K562 (cell line): Measurements from ENCODE around the gene ROPN1. TPM values are rescaled to one million over a fixed set of nuclear protein-coding genes. Genes with fewer than 3 reads are reported as not detected.

Source experiments
- ATAC-seq: fragments of 200-7000 bp; cut with Tn5 transposase; 3 replicates; pipeline ENCODE4 v1.9.1; 2020; ENCODE audit warnings: moderate library complexity
- BruUV-seq: library from RNA; stranded (reverse); fragments of 400-500 nt; replicated peaks from 2 replicates; lab custom pipeline; 2021; lab: Mats Ljungman, UMichigan
- CTCF ChIA-PET: fragments of 300-600 bp; formaldehyde crosslinking; extraction: SDS; loops from one replicate; lab custom pipeline; 2021; ENCODE audit warnings: low intra/inter-chr PET ratio; lab: Yijun Ruan, JAX
- POLR2A ChIA-PET: fragments of 300-600, 350-650 bp; sonication (Branson Sonifier 250); formaldehyde crosslinking; extraction: SDS; loops from one replicate; lab custom pipeline; 2021; ENCODE audit warnings: antibody characterized with exemption, inconsistent platforms; lab: Yijun Ruan, JAX
- DNase-seq, 4 experiments: peaks; one replicate each; pipeline versions ENCODE4 v3.0.0 to v3.0.0-alpha.2; 2011 to 2018; ENCODE audit warnings: low spot score in 3 of 4, mixed read lengths in 3 of 4; ENCODE audit errors: extremely low read depth in 1 of 4
- FAIRE-seq: peaks from 2 replicates; lab custom pipeline; 2011; peaks lifted over from hg19 to GRCh38; lab: Jason Lieb, UNC
- H2AFZ ChIP-seq: 2 replicates; pipeline ENCODE4 v1.6.0; 2011; ENCODE audit warnings: low read depth, low read length, control low read depth, inconsistent platforms
- H3K27ac ChIP-seq: fragments of 200-600 bp; 3 replicates; pipeline ENCODE4 v1.8.0; 2011; ENCODE audit warnings: low read depth, mild to moderate bottlenecking, control low read depth, inconsistent platforms, low read length, moderate library complexity, mixed read lengths; ENCODE audit errors: extremely low read depth
- H3K27me3 ChIP-seq, 2 experiments: fragments of 300-600 bp in 1 of 2; 2 replicates in 1 of 2; 3 replicates in 1 of 2; pipeline versions ENCODE4 v1.6.0 to v1.8.0; 2011; ENCODE audit warnings: inconsistent platforms in 2 of 2, low read length in 2 of 2, mild to moderate bottlenecking in 1 of 2, mixed read lengths in 1 of 2, moderate library complexity in 1 of 2; ENCODE audit not compliant: control insufficient read depth in 2 of 2, insufficient read depth in 2 of 2
- H3K36me3 ChIP-seq: fragments of 300-600 bp; 3 replicates; pipeline ENCODE4 v1.8.0; 2011; ENCODE audit warnings: mild to moderate bottlenecking, low read length, inconsistent platforms; ENCODE audit not compliant: control insufficient read depth, insufficient read depth
- H3K4me1 ChIP-seq, 2 experiments: fragments of 200-600 bp in 1 of 2; replicated peaks in 1 of 2; 2 replicates in 1 of 2; 3 replicates in 1 of 2; pipeline versions ENCODE4 v1.5.1 to v1.8.0; 2011; ENCODE audit warnings: inconsistent platforms in 2 of 2, low read length in 2 of 2, mild to moderate bottlenecking in 1 of 2, mixed read lengths in 1 of 2, moderate library complexity in 1 of 2; ENCODE audit not compliant: control insufficient read depth in 2 of 2, insufficient read depth in 2 of 2
- H3K4me2 ChIP-seq: 2 replicates; pipeline ENCODE4 v1.6.1; 2011; ENCODE audit warnings: low read length, control low read depth, inconsistent platforms, mixed read lengths; ENCODE audit not compliant: insufficient read depth
- H3K4me3 ChIP-seq: fragments of 200-600 bp; sonication (generic), shearing (Covaris generic); 2 replicates; pipeline ENCODE4 v1.5.1; 2016; ENCODE audit warnings: control low read depth, inconsistent platforms
- H3K79me2 ChIP-seq: fragments of 200-600 bp; 3 replicates; pipeline ENCODE4 v1.8.0; 2011; ENCODE audit warnings: low read length, inconsistent platforms; ENCODE audit not compliant: control insufficient read depth, insufficient read depth
- H3K9ac ChIP-seq, 2 experiments: 2 replicates each; pipeline versions ENCODE4 v1.6.0 to v1.6.1; 2011; ENCODE audit warnings: low read depth in 2 of 2, low read length in 2 of 2, control low read depth in 1 of 2, inconsistent platforms in 1 of 2, mild to moderate bottlenecking in 1 of 2, mixed read lengths in 1 of 2; ENCODE audit not compliant: insufficient read depth in 1 of 2
- H3K9me1 ChIP-seq: one replicate; pipeline ENCODE4 v1.6.0; 2011; ENCODE audit warnings: inconsistent platforms, mild to moderate bottlenecking, low read length, moderate library complexity; ENCODE audit not compliant: control insufficient read depth, insufficient read depth
- H3K9me3 ChIP-seq: replicated peaks from 2 replicates; pipeline ENCODE4 v1.5.1; 2011; ENCODE audit warnings: low read depth, low read length, inconsistent platforms; ENCODE audit not compliant: control insufficient read depth, insufficient read depth
- H4K20me1 ChIP-seq: replicated peaks from 2 replicates; pipeline ENCODE4 v1.6.1; 2011; ENCODE audit warnings: low read length, inconsistent platforms, mixed read lengths; ENCODE audit not compliant: control insufficient read depth, insufficient read depth
- BHLHE40 ChIP-seq: IDR thresholded peaks from 2 replicates; pipeline ENCODE4 v1.6.1; 2011; ENCODE audit warnings: low read length, improper control_type of control experiment
- CCNT2 ChIP-seq: IDR thresholded peaks from 2 replicates; pipeline ENCODE4 v1.6.1; 2011; ENCODE audit warnings: borderline replicate concordance, low read depth, mild to moderate bottlenecking, moderate library complexity, mixed read lengths, low read length; ENCODE audit not compliant: insufficient read length; ENCODE audit errors: extremely low read depth
- EP300 ChIP-seq: IDR thresholded peaks from 2 replicates; pipeline ENCODE4 v1.6.1; 2012; ENCODE audit warnings: low read length, improper control_type of control experiment
- MTF1 ChIP-seq: fragments of 250-450 bp; sonication (Bioruptor Pico); IDR thresholded peaks from 2 replicates; pipeline ENCODE4 v1.9.0; 2021; ENCODE audit warnings: moderate library complexity, mild to moderate bottlenecking, inconsistent platforms, borderline replicate concordance
- NCOR1 ChIP-seq: fragments of 450-650 bp; IDR thresholded peaks from 2 replicates; pipeline ENCODE4 v1.6.1; 2016; ENCODE audit warnings: mild to moderate bottlenecking, moderate library complexity
- NFIX ChIP-seq: fragments of 250-450 bp; sonication (Bioruptor Pico); IDR thresholded peaks from 2 replicates; pipeline ENCODE4 v1.4.0; 2020; ENCODE audit warnings: low read depth, mild to moderate bottlenecking, moderate library complexity
- NRF1 ChIP-seq, 2 experiments: fragments of 450-650 bp; IDR thresholded peaks in 1 of 2; conservative IDR thresholded peaks in 1 of 2; 2 replicates each; pipeline ENCODE4 v1.6.1; 2014; ENCODE audit warnings: mild to moderate bottlenecking in 2 of 2
- POU5F1 ChIP-seq: fragments of 150-350 bp; IDR thresholded peaks from 2 replicates; pipeline ENCODE4 v1.6.1; 2014; ENCODE audit warnings: borderline replicate concordance, low read length, low read depth, mild to moderate bottlenecking; ENCODE audit not compliant: partially characterized antibody
- SLC30A9 ChIP-seq: fragments of 250-450 bp; sonication (Bioruptor Pico); IDR thresholded peaks from 2 replicates; pipeline ENCODE4 v1.8.0; 2022; ENCODE audit warnings: mild to moderate bottlenecking, moderate library complexity
- TRIM24 ChIP-seq, 2 experiments: fragments of 450-650 bp; IDR thresholded peaks; 2 replicates each; pipeline ENCODE4 v1.6.1; 2016
- WGBS: fragments of 100-300 bp; shearing (Covaris generic); methylation state at CpG from one replicate; pipeline ENCODE4 v1.1.6; 2016; ENCODE audit warnings: low coverage, mixed read lengths; ENCODE audit not compliant: insufficient coverage; ENCODE audit errors: missing lambda C conversion rate; 5-methylcytosine and 5-hydroxymethylcytosine counted together
- in situ Hi-C: fragments of 300-500 bp; cut with MboI; formaldehyde crosslinking; loops from 4 replicates; pipeline ENCODE4 v1.15.0; 2018; ENCODE audit warnings: inconsistent platforms, mixed read lengths
- intact Hi-C: fragments of 100-400 bp; cut with micrococcal nuclease; formaldehyde crosslinking; loops from 2 replicates; pipeline ENCODE4 v1.14.2; 2022
- polyA plus RNA-seq, 8 experiments: library from polyadenylated mRNA; depleted of rRNA in 4 of 8; stranded (reverse) in 5 of 8; unstranded in 3 of 8; fragments of >200 nt; fragmentation: Nextera tagmentation in 2 of 8; fragmentation: Illumina TruSeq in 1 of 8; extraction: Ambion mirVana in 2 of 8; extraction: Trizol in 1 of 8; gene quantifications; 2 replicates each; pipeline versions ENCODE4 v1.2.1 to v1.2.3, GENCODE V29; 2011 to 2014; ENCODE audit warnings: inconsistent platforms in 1 of 8, missing spikeins in 1 of 8
- total RNA-seq, 7 experiments: library from RNA; depleted of rRNA in 6 of 7; stranded (reverse); fragments of >200 nt in 6 of 7; fragmentation: Illumina TruSeq in 2 of 7; extraction: Trizol in 2 of 7; gene quantifications; 2 replicates each; pipeline versions ENCODE4 v1.2.1 to v1.2.3, GENCODE V29; 2011 to 2021; ENCODE audit warnings: low replicate concordance in 1 of 7

The ROPN1 gene
- total and polyA plus RNA-seq, 9 of the 15 experiments (the other 6 are each of a cell fraction or from before 2014, with no cell fraction given): not detected

DNA sequence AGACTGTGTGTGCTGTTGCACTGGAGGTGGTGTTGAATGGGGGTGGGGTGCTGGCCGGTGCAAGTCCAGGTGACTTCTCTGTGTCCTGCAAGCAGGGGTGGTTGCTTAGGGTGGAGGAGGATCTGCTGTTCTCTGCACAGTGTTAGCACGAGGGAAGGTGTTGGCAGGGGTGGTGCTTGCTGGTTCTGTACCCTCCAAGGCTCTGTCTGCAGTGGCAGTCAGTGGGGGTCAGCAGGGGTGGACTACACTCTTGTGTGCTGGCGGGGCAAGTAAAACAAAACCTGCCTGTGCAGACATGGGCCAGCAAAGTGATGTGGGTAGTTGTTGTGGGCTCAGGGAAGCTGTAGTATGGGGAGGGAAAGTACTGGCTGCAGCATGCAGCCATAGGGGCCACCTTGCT, 5.5 kb downstream of the ROPN1 start:
- FAIRE-seq (no peak), DNase-seq (peak in 1 of 4 experiments; percentile 5), ATAC-seq (no peak)
- H3K9me3 ChIP-seq: no peaks in the 10 kb centered on the region
- H3K36me3 ChIP-seq: no peaks in the 10 kb centered on the region
- ChIA-PET CTCF (no interaction called here), POLR2A (no interaction called here)
- WGBS: 9% methylated on average over 2 of the region's 3 CpGs
- H2AFZ ChIP-seq: no peak overlapping the region
- intact Hi-C loops (no loop called here), in situ Hi-C loops (no loop called here)
- no TSS peak for BruUV-seq
- H3K4me3 ChIP-seq: no peak overlapping the region
- no peaks in the 10 kb centered on the region; a peak in 1 of 5 replicates for H3K27me3 ChIP-seq
- no peaks in the 10 kb centered on the region for H4K20me1 ChIP-seq
- no peaks in the 10 kb centered on the region for H3K79me2 ChIP-seq
- no peaks in the 10 kb centered on the region for H3K9me1 ChIP-seq
- H3K9ac ChIP-seq: no peak overlapping the region; a peak in 1 of 4 replicates
- no peaks in the 10 kb centered on the region for H3K4me1 ChIP-seq
- TF ChIP-seq NCOR1: no peak
- TF ChIP-seq EP300: no peak
- no peak for TF ChIP-seq BHLHE40
- TF ChIP-seq NRF1 (conservative IDR thresholded peaks at IDR 0.05 in 1 of 2, IDR thresholded peaks at IDR 0.05 in 1 of 2): no peak
- TF ChIP-seq CCNT2: no peak
- no peak for TF ChIP-seq MTF1 (CRISPR knock-in tag)
- TF ChIP-seq POU5F1: no peak
- TF ChIP-seq SLC30A9 (CRISPR knock-in tag): no peak
- no peak for TF ChIP-seq TRIM24 (IDR thresholded peaks at IDR 0.05)
- no peak for TF ChIP-seq NFIX (CRISPR knock-in tag)
- H3K4me2 ChIP-seq: no peak overlapping the region
- H3K27ac ChIP-seq: no peak overlapping the region
